Measurements from ENCODE around the gene SPATS2. TPM values are rescaled to one million over a fixed set of nuclear protein-coding genes. Genes with fewer than 3 reads are reported as not detected.

SPATS2 gene
- total RNA-seq, 3 donors from 2014 or later (not counting 1 experiment from before 2014, with no cell fraction given) = 14.6 to 18.4 (median 15.4) TPM

GRCh38 chr12:49336645-49337584 is 30.3 kb upstream of the SPATS2 start, which contains the start of gene C1QL4:
TSS of gene C1QL4 (minus strand) at chr12:49337188. CDS start at chr12:49336477, 711 bp downstream.
- DNase-seq (peak; percentile 90 to 91), ATAC-seq (peak; percentile 96 to 99 (median 98))
- 5% methylated on average over 62 of the region's 65 CpGs for WGBS (ENCODE audit: insufficient coverage)
- Mint-ChIP-seq H3K27ac (peak within 1 kb of the TSS in 1 of 2 donors; percentile 2), H3K4me3 (peak within 1 kb of the TSS; percentile 67), H3K27me3 (ENCODE audit: low read depth in 2 of 2) (peaks cover 68 to 72% of the 10 kb centered on the region in 2 donors), H3K36me3 (no peaks in the 10 kb centered on the region), H3K9me3 (no peaks in the 10 kb centered on the region), H3K4me1 (peaks cover 10 to 26% of the 10 kb centered on the region in 2 donors)
- peak within 1 kb of the TSS; percentile 0 for H3K4me3 ChIP-seq (ENCODE audit: low read length)
- TF ChIP-seq CTCF (IDR thresholded peaks at IDR 0.05) = peak; percentile 98
- H3K36me3 ChIP-seq (ENCODE audit: control insufficient read depth, insufficient read depth, low read length) = no peaks in the 10 kb centered on the region
- no peak within 1 kb of the TSS for H3K27ac ChIP-seq (ENCODE audit: low read length)
- peaks cover 29% of the 10 kb centered on the region for H3K4me1 ChIP-seq (ENCODE audit: control insufficient read depth, insufficient read depth, low read length)
- peaks cover 39% of the 10 kb centered on the region for H3K27me3 ChIP-seq (ENCODE audit: control insufficient read depth, insufficient read depth, low read length)
- intact Hi-C loops (cut with micrococcal nuclease) = loop anchor here (2.0 kb wide), 1 partner anchor 14 kb away; the partner anchor contains the start of gene TROAP
- no peaks in the 10 kb centered on the region for H3K9me3 ChIP-seq (ENCODE audit: control insufficient read depth, insufficient read depth, low read length)

GRCh38 chr12:49338830-49339463 is 28.3 kb upstream of the SPATS2 start:
- no peak overlapping the region for H3K27ac Mint-ChIP-seq
- H3K27me3 ChIP-seq (ENCODE audit: control insufficient read depth, insufficient read depth, low read length) = peaks cover 48% of the 10 kb centered on the region
- H3K9me3 ChIP-seq (ENCODE audit: control insufficient read depth, insufficient read depth, low read length) = no peaks in the 10 kb centered on the region
- ATAC-seq (no peak), DNase-seq (no peak)
- H3K4me1 Mint-ChIP-seq = peaks cover 16 to 26% of the 10 kb centered on the region in 2 donors
- WGBS (ENCODE audit: insufficient coverage) = 85% methylated on average over 4 of the region's 6 CpGs
- TF ChIP-seq CTCF (IDR thresholded peaks at IDR 0.05) = no peak
- H3K4me3 Mint-ChIP-seq = no peak overlapping the region
- H3K9me3 Mint-ChIP-seq = no peaks in the 10 kb centered on the region
- H3K36me3 ChIP-seq (ENCODE audit: control insufficient read depth, insufficient read depth, low read length) = no peaks in the 10 kb centered on the region
- intact Hi-C loops (cut with micrococcal nuclease) = no loop called here
- no peaks in the 10 kb centered on the region for H3K36me3 Mint-ChIP-seq
- no peak overlapping the region for H3K27ac ChIP-seq (ENCODE audit: low read length)
- H3K27me3 Mint-ChIP-seq (ENCODE audit: low read depth in 2 of 2) = peaks cover 61 to 65% of the 10 kb centered on the region in 2 donors
- no peak overlapping the region for H3K4me3 ChIP-seq (ENCODE audit: low read length)
- peaks cover 38% of the 10 kb centered on the region for H3K4me1 ChIP-seq (ENCODE audit: control insufficient read depth, insufficient read depth, low read length)

- peaks cover 58 to 68% of the 10 kb centered on the region in 2 donors for H3K27me3 Mint-ChIP-seq (ENCODE audit: low read depth in 2 of 2)
- H3K4me1 Mint-ChIP-seq = peaks cover 16 to 26% of the 10 kb centered on the region in 2 donors
- WGBS (ENCODE audit: insufficient coverage) = 69% methylated on average over 5 of the region's 5 CpGs
These were observed 27.8 kb upstream of the SPATS2 start for GRCh38 chr12:49339464-49339861.

More at GRCh38 chr12:49339464-49339861, 27.8 kb upstream of the SPATS2 start:
- no peak for DNase-seq
- intact Hi-C loops (cut with micrococcal nuclease) = no loop called here
- H3K27ac ChIP-seq (ENCODE audit: low read length) = no peak overlapping the region
- no peak overlapping the region for H3K27ac Mint-ChIP-seq
- H3K4me3 Mint-ChIP-seq = no peak overlapping the region
- no peak for ATAC-seq
- no peaks in the 10 kb centered on the region for H3K36me3 Mint-ChIP-seq
- TF ChIP-seq CTCF (IDR thresholded peaks at IDR 0.05) = no peak
- no peaks in the 10 kb centered on the region for H3K9me3 ChIP-seq (ENCODE audit: control insufficient read depth, insufficient read depth, low read length)
- H3K4me1 ChIP-seq (ENCODE audit: control insufficient read depth, insufficient read depth, low read length) = peaks cover 41% of the 10 kb centered on the region
- peaks cover 51% of the 10 kb centered on the region for H3K27me3 ChIP-seq (ENCODE audit: control insufficient read depth, insufficient read depth, low read length)
- H3K9me3 Mint-ChIP-seq = no peaks in the 10 kb centered on the region
- H3K4me3 ChIP-seq (ENCODE audit: low read length) = no peak overlapping the region
- no peaks in the 10 kb centered on the region for H3K36me3 ChIP-seq (ENCODE audit: control insufficient read depth, insufficient read depth, low read length)

Data from natural killer cell (primary cell).